GM19193 (cell line): ENCODE data around the gene C3orf20.

Experiments used
- POLR2A ChIP-seq: IDR thresholded peaks from 4 replicates; pipeline ENCODE4 v1.6.1; 2011; ENCODE audit not compliant: insufficient read depth, insufficient read length; ENCODE audit errors: extremely low read depth

The C3orf20 gene

GRCh38 chr3:14646589-14647413 is 28.1 kb upstream of the C3orf20 start:
- TF ChIP-seq POLR2A = no peak

- TF ChIP-seq POLR2A = no peak
Measured at GRCh38 chr3:14647976-14648955, 26.7 kb upstream of the C3orf20 start.

- no peak for TF ChIP-seq POLR2A
Measured at GRCh38 chr3:14649466-14649865, 25.5 kb upstream of the C3orf20 start.

GRCh38 chr3:14650193-14650592 is 24.7 kb upstream of the C3orf20 start:
- TF ChIP-seq POLR2A = no peak

GRCh38 chr3:14651440-14652251 is 23.3 kb upstream of the C3orf20 start, which contains the start of gene CCDC174:
Gene CCDC174, plus strand, starts transcription at chr3:14651762. Its CDS starts 75 bp downstream, at chr3:14651837.
- TF ChIP-seq POLR2A = peak; percentile 98

GRCh38 chr3:14657579-14657978 is 17.4 kb upstream of the C3orf20 start:
- TF ChIP-seq POLR2A = no peak

GRCh38 chr3:14658978-14659377 is 16.0 kb upstream of the C3orf20 start:
- TF ChIP-seq POLR2A = no peak

GRCh38 chr3:14660942-14661341 is 14.0 kb upstream of the C3orf20 start:
- no peak for TF ChIP-seq POLR2A

GRCh38 chr3:14663396-14664135 is 11.4 kb upstream of the C3orf20 start:
- no peak for TF ChIP-seq POLR2A

- TF ChIP-seq POLR2A = no peak
Measured at GRCh38 chr3:14664170-14664569, 10.8 kb upstream of the C3orf20 start.

GRCh38 chr3:14672588-14672987 is 2.4 kb upstream of the C3orf20 start:
- TF ChIP-seq POLR2A = no peak

GRCh38 chr3:14676881-14677280 is 1.9 kb downstream of the C3orf20 start:
- no peak for TF ChIP-seq POLR2A

- TF ChIP-seq POLR2A = no peak
Measured at GRCh38 chr3:14678015-14678503, 3.1 kb downstream of the C3orf20 start.

GRCh38 chr3:14680115-14680514 is 5.2 kb downstream of the C3orf20 start:
- TF ChIP-seq POLR2A = no peak
